PC-3 (cell line): ENCODE measurements around the gene TBC1D14. TPM values are rescaled to one million over a fixed set of nuclear protein-coding genes. Genes with fewer than 3 reads are reported as not detected.

ENCODE experiments used
- ATAC-seq: fragments of 200-7000 bp; cut with Tn5 transposase; 2 replicates; pipeline ENCODE4 v1.9.1; 2020; ENCODE audit warnings: mild to moderate bottlenecking, moderate library complexity
- BruUV-seq: library from RNA; stranded (reverse); fragments of 400-500 nt; replicated peaks from 2 replicates; lab custom pipeline; 2021; lab: Mats Ljungman, UMichigan
- CTCF ChIA-PET: fragments of 300-600 bp; sonication (Branson Sonifier 250); formaldehyde crosslinking; loops from one replicate; lab custom pipeline; 2022; ENCODE audit warnings: antibody characterized with exemption; lab: Charles Lee
- POLR2A ChIA-PET: fragments of 300-600 bp; sonication (Branson Sonifier 250); formaldehyde crosslinking; loops from one replicate; lab custom pipeline; 2022; ENCODE audit warnings: antibody characterized with exemption; ENCODE audit not compliant: unreplicated experiment; lab: Charles Lee
- DNase-seq: peaks from one replicate; pipeline ENCODE4 v3.0.0-alpha.2; 2015
- H2AFZ ChIP-seq: fragments of 300-600 bp; sonication (generic); 2 replicates; pipeline ENCODE4 v1.6.0; 2016; ENCODE audit warnings: antibody characterized with exemption, low read length
- H3F3A ChIP-seq: fragments of 300-600 bp; sonication (generic); one replicate; pipeline ENCODE4 v1.6.0; 2017; ENCODE audit warnings: antibody characterized with exemption, low read length, control low read depth, mild to moderate bottlenecking; ENCODE audit not compliant: unreplicated experiment
- H3K27ac ChIP-seq: fragments of 300-600 bp; sonication (generic); 2 replicates; pipeline ENCODE4 v1.5.1; 2016; ENCODE audit warnings: mild to moderate bottlenecking, low read length
- H3K27me3 ChIP-seq: fragments of 300-600 bp; sonication (generic); 2 replicates; pipeline ENCODE4 v1.6.1; 2016; ENCODE audit warnings: low read length, mixed read lengths
- H3K36me3 ChIP-seq: fragments of 300-600 bp; sonication (generic); 2 replicates; pipeline ENCODE4 v1.6.1; 2016; ENCODE audit warnings: low read depth, mixed run types, low read length, mixed read lengths
- H3K4me1 ChIP-seq: fragments of 300-600 bp; sonication (generic); 2 replicates; pipeline ENCODE4 v1.5.1; 2016; ENCODE audit warnings: low read length; ENCODE audit not compliant: insufficient read depth
- H3K4me2 ChIP-seq: fragments of 300-600 bp; sonication (generic); 2 replicates; pipeline ENCODE4 v1.6.0; 2016; ENCODE audit warnings: low read length
- H3K4me3 ChIP-seq: fragments of 300-600 bp; sonication (generic); 2 replicates; pipeline ENCODE4 v1.5.1; 2016; ENCODE audit warnings: mild to moderate bottlenecking, low read length, mixed read lengths
- H3K79me2 ChIP-seq: fragments of 300-600 bp; sonication (generic); 2 replicates; pipeline ENCODE4 v1.6.1; 2017; ENCODE audit warnings: low read length, mixed read lengths
- H3K9ac ChIP-seq: fragments of 300-600 bp; sonication (generic); 2 replicates; pipeline ENCODE4 v1.6.0; 2016; ENCODE audit warnings: mild to moderate bottlenecking, low read length
- H3K9me2 ChIP-seq: fragments of 300-600 bp; sonication (generic); replicated peaks from 2 replicates; pipeline ENCODE4 v1.6.1; 2016; ENCODE audit warnings: mixed run types, low read length, mixed read lengths
- H3K9me3 ChIP-seq: fragments of 300-600 bp; sonication (generic); 2 replicates; pipeline ENCODE4 v1.6.1; 2016; ENCODE audit warnings: low read length, mixed read lengths
- H4K20me1 ChIP-seq: fragments of 300-600 bp; sonication (generic); 2 replicates; pipeline ENCODE4 v1.6.1; 2016; ENCODE audit warnings: low read length, mixed read lengths
- EZH2 ChIP-seq: fragments of 300-600 bp; sonication (generic); IDR thresholded peaks from one replicate; pipeline ENCODE4 v1.6.1; 2017; ENCODE audit warnings: antibody characterized with exemption, mild to moderate bottlenecking, low read length; ENCODE audit not compliant: unreplicated experiment
- EZH2phosphoT487 ChIP-seq: fragments of 300-600 bp; sonication (generic); IDR thresholded peaks from 2 replicates; pipeline ENCODE4 v1.6.1; 2018; ENCODE audit warnings: mild to moderate bottlenecking, antibody characterized with exemption, low read length, borderline replicate concordance
- intact Hi-C: fragments of 100-400 bp; cut with micrococcal nuclease; formaldehyde crosslinking; loops from 2 replicates; pipeline ENCODE4 v1.9.0; 2023
- total RNA-seq: library from RNA; depleted of rRNA; stranded (reverse); fragments of >200 nt; gene quantifications from 2 replicates; pipeline ENCODE4 v1.2.3, GENCODE V29; 2014
- TF ChIP-seq, protein P1 (sequence below): fragments of 300-600 bp; sonication (generic); conservative IDR thresholded peaks from 2 replicates; pipeline ENCODE4 v1.5.1; 2017; ENCODE audit warnings: antibody characterized with exemption, low read depth, mild to moderate bottlenecking, low read length

The TBC1D14 gene
- total RNA-seq, 1 experiment from 2014 or later = 33.0 TPM

GRCh38 chr4:7029212-7029611 is 119.6 kb downstream of the TBC1D14 start:
- Histone ChIP-seq H3K27ac (no peak overlapping the region), H3K4me1 (peaks cover 7% of the 10 kb centered on the region), H3K79me2 (no peaks in the 10 kb centered on the region), H3K9ac (no peak overlapping the region), H3K27me3 (no peaks in the 10 kb centered on the region), H3K4me3 (no peak overlapping the region), H4K20me1 (no peaks in the 10 kb centered on the region), H2AFZ (no peak overlapping the region), H3K36me3 (peaks cover 10% of the 10 kb centered on the region), H3K9me2 (no peaks in the 10 kb centered on the region), H3K9me3 (no peaks in the 10 kb centered on the region), H3K4me2 (no peak overlapping the region), H3F3A (no peaks in the 10 kb centered on the region)
- POLR2A ChIA-PET = no interaction called here
- no peak for ATAC-seq
- no peak for TF ChIP-seq EZH2phosphoT487
- no peak for TF ChIP-seq EZH2
- TF ChIP-seq, protein P1, sequence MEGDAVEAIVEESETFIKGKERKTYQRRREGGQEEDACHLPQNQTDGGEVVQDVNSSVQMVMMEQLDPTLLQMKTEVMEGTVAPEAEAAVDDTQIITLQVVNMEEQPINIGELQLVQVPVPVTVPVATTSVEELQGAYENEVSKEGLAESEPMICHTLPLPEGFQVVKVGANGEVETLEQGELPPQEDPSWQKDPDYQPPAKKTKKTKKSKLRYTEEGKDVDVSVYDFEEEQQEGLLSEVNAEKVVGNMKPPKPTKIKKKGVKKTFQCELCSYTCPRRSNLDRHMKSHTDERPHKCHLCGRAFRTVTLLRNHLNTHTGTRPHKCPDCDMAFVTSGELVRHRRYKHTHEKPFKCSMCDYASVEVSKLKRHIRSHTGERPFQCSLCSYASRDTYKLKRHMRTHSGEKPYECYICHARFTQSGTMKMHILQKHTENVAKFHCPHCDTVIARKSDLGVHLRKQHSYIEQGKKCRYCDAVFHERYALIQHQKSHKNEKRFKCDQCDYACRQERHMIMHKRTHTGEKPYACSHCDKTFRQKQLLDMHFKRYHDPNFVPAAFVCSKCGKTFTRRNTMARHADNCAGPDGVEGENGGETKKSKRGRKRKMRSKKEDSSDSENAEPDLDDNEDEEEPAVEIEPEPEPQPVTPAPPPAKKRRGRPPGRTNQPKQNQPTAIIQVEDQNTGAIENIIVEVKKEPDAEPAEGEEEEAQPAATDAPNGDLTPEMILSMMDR = no peak
- DNase-seq = no peak
- intact Hi-C loops = no loop called here
- BruUV-seq = no TSS peak
- CTCF ChIA-PET = no interaction called here

GRCh38 chr4:7029921-7030320 is 120.3 kb downstream of the TBC1D14 start:
- Histone ChIP-seq H3K4me3 (no peak overlapping the region), H3K79me2 (no peaks in the 10 kb centered on the region), H3K27me3 (no peaks in the 10 kb centered on the region), H3K9ac (no peak overlapping the region), H3K27ac (no peak overlapping the region), H3K9me3 (no peaks in the 10 kb centered on the region), H3K36me3 (peaks cover 10% of the 10 kb centered on the region), H2AFZ (no peak overlapping the region), H3K9me2 (no peaks in the 10 kb centered on the region), H3K4me1 (peaks cover 15% of the 10 kb centered on the region), H4K20me1 (no peaks in the 10 kb centered on the region), H3K4me2 (no peak overlapping the region), H3F3A (no peaks in the 10 kb centered on the region)
- DNase-seq = no peak
- TF ChIP-seq, protein P1 = no peak
- no peak for TF ChIP-seq EZH2
- no peak for TF ChIP-seq EZH2phosphoT487
- CTCF ChIA-PET = no interaction called here
- ATAC-seq = no peak
- BruUV-seq = no TSS peak
- POLR2A ChIA-PET = no interaction called here
- intact Hi-C loops = no loop called here

GRCh38 chr4:7030856-7031255 is 121.2 kb downstream of the TBC1D14 start:
- no peak overlapping the region for H3K27ac ChIP-seq
- TF ChIP-seq, protein P1 = no peak
- TF ChIP-seq EZH2 (no peak), EZH2phosphoT487 (no peak)
- H3K4me1 ChIP-seq = peaks cover 24% of the 10 kb centered on the region
- H3K4me2 ChIP-seq = no peak overlapping the region
- CTCF ChIA-PET = no interaction called here
- no peaks in the 10 kb centered on the region for H4K20me1 ChIP-seq
- intact Hi-C loops = no loop called here
- TSS peak; percentile 33 for BruUV-seq
- H2AFZ ChIP-seq = no peak overlapping the region
- H3K36me3 ChIP-seq = peaks cover 10% of the 10 kb centered on the region
- no peaks in the 10 kb centered on the region for H3K79me2 ChIP-seq
- POLR2A ChIA-PET = no interaction called here
- no peak overlapping the region for H3K4me3 ChIP-seq
- no peaks in the 10 kb centered on the region for H3F3A ChIP-seq
- H3K9me3 ChIP-seq = no peaks in the 10 kb centered on the region
- no peaks in the 10 kb centered on the region for H3K27me3 ChIP-seq
- no peaks in the 10 kb centered on the region for H3K9me2 ChIP-seq
- H3K9ac ChIP-seq = no peak overlapping the region
- no peak for DNase-seq
- no peak for ATAC-seq
